ENCODE data around the gene EFCAB11. TPM values are rescaled to one million over a fixed set of nuclear protein-coding genes. Genes with fewer than 3 reads are reported as not detected.

The EFCAB11 gene
- total RNA-seq, 3 donors from 2014 or later (not counting 1 experiment from before 2014, with no cell fraction given): 3.9 to 5.2 (median 4.0) TPM

- H3K9me3 Mint-ChIP-seq: no peaks in the 10 kb centered on the region
- Histone ChIP-seq H3K27me3 (ENCODE audit: control insufficient read depth, insufficient read depth, low read length) (no peaks in the 10 kb centered on the region), H3K36me3 (ENCODE audit: control insufficient read depth, insufficient read depth, low read length) (no peaks in the 10 kb centered on the region), H3K27ac (ENCODE audit: low read length) (no peak overlapping the region), H3K4me3 (ENCODE audit: low read length) (no peak overlapping the region), H3K9me3 (ENCODE audit: control insufficient read depth, insufficient read depth, low read length) (no peaks in the 10 kb centered on the region), H3K4me1 (ENCODE audit: control insufficient read depth, insufficient read depth, low read length) (no peaks in the 10 kb centered on the region)
- no peak for TF ChIP-seq CTCF (IDR thresholded peaks at IDR 0.05)
- H3K27me3 Mint-ChIP-seq (ENCODE audit: low read depth in 2 of 2): peaks cover 0 to 5% of the 10 kb centered on the region in 2 donors
- H3K4me3 Mint-ChIP-seq: no peak overlapping the region
- no peaks in the 10 kb centered on the region for H3K36me3 Mint-ChIP-seq
- no peak overlapping the region for H3K27ac Mint-ChIP-seq
- ATAC-seq (no peak), DNase-seq (no peak)
- intact Hi-C loops (cut with micrococcal nuclease): no loop called here
- no peaks in the 10 kb centered on the region for H3K4me1 Mint-ChIP-seq
- WGBS (ENCODE audit: insufficient coverage): 97% methylated on average over 3 of the region's 4 CpGs
Observed at GRCh38 chr14:89798212-89798773, 156.2 kb downstream of the EFCAB11 start.

GRCh38 chr14:89797148-89797547 is 157.4 kb downstream of the EFCAB11 start:
- intact Hi-C loops (cut with micrococcal nuclease): no loop called here
- no peak overlapping the region for H3K27ac ChIP-seq (ENCODE audit: low read length)
- no peaks in the 10 kb centered on the region for H3K36me3 ChIP-seq (ENCODE audit: control insufficient read depth, insufficient read depth, low read length)
- no peaks in the 10 kb centered on the region for H3K9me3 ChIP-seq (ENCODE audit: control insufficient read depth, insufficient read depth, low read length)
- WGBS (ENCODE audit: insufficient coverage): 41% methylated on average over 3 of the region's 5 CpGs
- no peak overlapping the region for H3K27ac Mint-ChIP-seq
- H3K4me1 Mint-ChIP-seq: no peaks in the 10 kb centered on the region
- no peak overlapping the region for H3K4me3 ChIP-seq (ENCODE audit: low read length)
- peaks cover 0 to 5% of the 10 kb centered on the region in 2 donors for H3K27me3 Mint-ChIP-seq (ENCODE audit: low read depth in 2 of 2)
- TF ChIP-seq CTCF (IDR thresholded peaks at IDR 0.05): no peak
- H3K36me3 Mint-ChIP-seq: no peaks in the 10 kb centered on the region
- no peak for DNase-seq
- no peaks in the 10 kb centered on the region for H3K27me3 ChIP-seq (ENCODE audit: control insufficient read depth, insufficient read depth, low read length)
- no peaks in the 10 kb centered on the region for H3K9me3 Mint-ChIP-seq
- no peak for ATAC-seq
- no peak overlapping the region for H3K4me3 Mint-ChIP-seq
- no peaks in the 10 kb centered on the region for H3K4me1 ChIP-seq (ENCODE audit: control insufficient read depth, insufficient read depth, low read length)

- intact Hi-C loops (cut with micrococcal nuclease): no loop called here
- no peak overlapping the region for H3K4me3 Mint-ChIP-seq
- Histone ChIP-seq H3K27ac (ENCODE audit: low read length) (no peak overlapping the region), H3K4me3 (ENCODE audit: low read length) (no peak overlapping the region), H3K36me3 (ENCODE audit: control insufficient read depth, insufficient read depth, low read length) (no peaks in the 10 kb centered on the region), H3K27me3 (ENCODE audit: control insufficient read depth, insufficient read depth, low read length) (no peaks in the 10 kb centered on the region), H3K9me3 (ENCODE audit: control insufficient read depth, insufficient read depth, low read length) (no peaks in the 10 kb centered on the region), H3K4me1 (ENCODE audit: control insufficient read depth, insufficient read depth, low read length) (no peaks in the 10 kb centered on the region)
- no peak overlapping the region for H3K27ac Mint-ChIP-seq
- no peak for ATAC-seq
- H3K27me3 Mint-ChIP-seq (ENCODE audit: low read depth in 2 of 2): peaks cover 0 to 2% of the 10 kb centered on the region in 2 donors
- no peak for DNase-seq
- 100% methylated on average over 2 of the region's 3 CpGs for WGBS (ENCODE audit: insufficient coverage)
- no peaks in the 10 kb centered on the region for H3K36me3 Mint-ChIP-seq
- no peaks in the 10 kb centered on the region for H3K4me1 Mint-ChIP-seq
- TF ChIP-seq CTCF (IDR thresholded peaks at IDR 0.05): no peak
- H3K9me3 Mint-ChIP-seq: no peaks in the 10 kb centered on the region
Observed at GRCh38 chr14:89794096-89794495, 160.4 kb downstream of the EFCAB11 start.

- Histone ChIP-seq H3K27me3 (ENCODE audit: control insufficient read depth, insufficient read depth, low read length) (no peaks in the 10 kb centered on the region), H3K4me3 (ENCODE audit: low read length) (no peak overlapping the region), H3K36me3 (ENCODE audit: control insufficient read depth, insufficient read depth, low read length) (no peaks in the 10 kb centered on the region), H3K27ac (ENCODE audit: low read length) (no peak overlapping the region), H3K4me1 (ENCODE audit: control insufficient read depth, insufficient read depth, low read length) (no peaks in the 10 kb centered on the region), H3K9me3 (ENCODE audit: control insufficient read depth, insufficient read depth, low read length) (no peaks in the 10 kb centered on the region)
- Mint-ChIP-seq H3K9me3 (no peaks in the 10 kb centered on the region), H3K4me1 (no peaks in the 10 kb centered on the region), H3K27me3 (ENCODE audit: low read depth in 2 of 2) (no peaks in the 10 kb centered on the region), H3K4me3 (no peak overlapping the region), H3K36me3 (no peaks in the 10 kb centered on the region), H3K27ac (no peak overlapping the region)
- ATAC-seq (no peak), DNase-seq (no peak)
- no peak for TF ChIP-seq CTCF (IDR thresholded peaks at IDR 0.05)
- intact Hi-C loops (cut with micrococcal nuclease): no loop called here
- WGBS (ENCODE audit: insufficient coverage): 89% methylated on average over 2 of the region's 2 CpGs
Observed at GRCh38 chr14:89793367-89793716, 161.2 kb downstream of the EFCAB11 start.

Measured in natural killer cell (primary cell).